Suprapubic skin (tissue), 3 donors: ENCODE results near the gene BBOF1.

ENCODE experiments used
- EP300 ChIP-seq: sonication (generic); formaldehyde crosslinking; IDR thresholded peaks from one replicate; pipeline ENCODE4 v1.6.1; 2017; ENCODE audit warnings: antibody characterized with exemption
- POLR2A ChIP-seq, 2 donors: fragments of 450-650 bp; IDR thresholded peaks; one replicate each; pipeline ENCODE4 v1.6.1; 2017; ENCODE audit warnings: antibody characterized with exemption in 2 of 2, mild to moderate bottlenecking in 2 of 2, moderate library complexity in 2 of 2
- TF ChIP-seq, protein P1 (sequence below), 2 donors: fragments of 200-600 bp in 1 of 2; fragments of 450-650 bp in 1 of 2; sonication (generic) in 1 of 2; IDR thresholded peaks; one replicate each; pipeline ENCODE4 v1.5.1; 2016 to 2019; ENCODE audit warnings: antibody characterized with exemption in 2 of 2, mild to moderate bottlenecking in 1 of 2, moderate library complexity in 1 of 2

- TF ChIP-seq, protein P1, sequence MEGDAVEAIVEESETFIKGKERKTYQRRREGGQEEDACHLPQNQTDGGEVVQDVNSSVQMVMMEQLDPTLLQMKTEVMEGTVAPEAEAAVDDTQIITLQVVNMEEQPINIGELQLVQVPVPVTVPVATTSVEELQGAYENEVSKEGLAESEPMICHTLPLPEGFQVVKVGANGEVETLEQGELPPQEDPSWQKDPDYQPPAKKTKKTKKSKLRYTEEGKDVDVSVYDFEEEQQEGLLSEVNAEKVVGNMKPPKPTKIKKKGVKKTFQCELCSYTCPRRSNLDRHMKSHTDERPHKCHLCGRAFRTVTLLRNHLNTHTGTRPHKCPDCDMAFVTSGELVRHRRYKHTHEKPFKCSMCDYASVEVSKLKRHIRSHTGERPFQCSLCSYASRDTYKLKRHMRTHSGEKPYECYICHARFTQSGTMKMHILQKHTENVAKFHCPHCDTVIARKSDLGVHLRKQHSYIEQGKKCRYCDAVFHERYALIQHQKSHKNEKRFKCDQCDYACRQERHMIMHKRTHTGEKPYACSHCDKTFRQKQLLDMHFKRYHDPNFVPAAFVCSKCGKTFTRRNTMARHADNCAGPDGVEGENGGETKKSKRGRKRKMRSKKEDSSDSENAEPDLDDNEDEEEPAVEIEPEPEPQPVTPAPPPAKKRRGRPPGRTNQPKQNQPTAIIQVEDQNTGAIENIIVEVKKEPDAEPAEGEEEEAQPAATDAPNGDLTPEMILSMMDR (IDR thresholded peaks at IDR 0.05), result no peak
- TF ChIP-seq EP300 (no peak), POLR2A (IDR thresholded peaks at IDR 0.05) (no peak)
Measured at GRCh38 chr14:74077401-74077800, 58.3 kb downstream of the BBOF1 start.
